HG03558 (cell line): ENCODE results near the gene ASAP2.
"Not testable (repeated sequence)": the region's sequence is repeated elsewhere in the genome, so short reads cannot be mapped to it uniquely, and the experiment has no call there.

ENCODE experiments used
- ATAC-seq: cut with Tn5 transposase; IDR thresholded peaks from one replicate; pipeline ENCODE4 v1.9.1; 2021; ENCODE audit warnings: moderate number of reproducible peaks; ENCODE audit not compliant: unreplicated experiment; ENCODE audit errors: extremely low read depth

The ASAP2 gene

DNA sequence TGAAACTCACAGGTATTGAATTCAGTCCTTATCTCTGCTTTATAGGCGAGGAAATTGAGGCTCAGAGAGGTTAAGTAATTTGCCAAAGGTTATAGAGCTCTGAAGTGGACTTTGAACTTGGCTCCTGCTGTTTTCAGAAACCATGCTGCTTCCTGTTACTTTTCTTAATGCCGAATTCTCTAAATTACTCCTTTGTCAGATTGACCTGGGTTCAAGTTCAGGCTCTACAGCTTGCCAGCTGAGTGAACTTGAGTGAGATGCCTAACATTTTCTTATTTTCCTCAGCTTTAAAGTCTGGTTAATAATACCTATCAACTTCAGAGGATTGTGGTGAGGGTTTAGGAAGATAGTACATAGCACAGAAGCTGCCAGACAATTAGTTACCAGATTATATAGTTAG lies 3.4 kb downstream of the ASAP2 start:
- no peak for ATAC-seq

DNA sequence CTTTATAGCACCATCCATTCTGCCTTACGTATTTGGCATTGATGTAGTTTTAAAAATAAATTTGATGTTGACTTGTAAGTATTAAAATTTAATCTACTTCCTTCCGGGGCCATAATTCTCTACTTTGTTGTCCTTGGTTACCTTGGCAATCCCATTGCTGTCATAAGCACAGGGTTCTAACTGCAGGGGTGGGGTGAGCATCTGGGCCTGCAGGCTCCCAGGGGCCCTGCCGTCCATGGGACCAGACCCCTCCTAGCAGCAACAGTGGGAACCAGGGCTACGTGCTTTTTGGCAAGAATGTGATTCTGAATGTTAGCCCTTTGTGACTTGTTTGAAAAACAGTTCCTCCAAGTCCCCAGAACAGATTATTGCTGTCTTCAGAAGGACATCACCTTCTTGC lies 4.9 kb downstream of the ASAP2 start:
- no peak for ATAC-seq

DNA sequence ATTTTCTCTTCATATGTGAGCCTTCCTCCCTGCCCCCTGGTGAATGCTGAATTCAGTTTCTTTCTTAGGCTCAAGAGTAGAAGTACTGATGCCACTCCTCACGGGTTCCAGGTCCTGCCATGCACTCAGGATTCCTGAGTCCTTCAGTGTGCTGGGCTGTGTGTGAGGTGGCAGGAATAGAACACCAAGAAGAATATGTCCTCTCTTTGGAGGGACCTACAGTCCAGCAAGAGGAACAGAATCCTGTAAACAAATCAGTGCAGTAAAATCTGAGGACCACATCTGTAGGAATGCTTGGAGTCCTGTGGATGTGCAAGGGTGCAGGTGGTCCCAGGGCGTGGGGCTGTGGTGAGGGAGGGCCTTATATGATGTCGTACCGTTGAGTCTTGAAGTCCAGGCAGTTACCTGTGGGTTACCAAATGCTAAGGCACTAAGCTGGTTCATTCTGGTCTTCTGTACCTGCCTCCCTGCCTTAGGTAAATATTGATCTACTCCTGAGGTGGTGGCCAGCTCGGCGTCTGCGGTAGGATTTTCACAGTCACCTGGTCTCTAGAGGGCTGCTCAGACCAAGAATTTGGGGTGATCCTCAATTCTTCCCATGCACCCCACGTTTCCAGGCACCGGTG lies 5.5 kb downstream of the ASAP2 start:
- no peak for ATAC-seq

DNA sequence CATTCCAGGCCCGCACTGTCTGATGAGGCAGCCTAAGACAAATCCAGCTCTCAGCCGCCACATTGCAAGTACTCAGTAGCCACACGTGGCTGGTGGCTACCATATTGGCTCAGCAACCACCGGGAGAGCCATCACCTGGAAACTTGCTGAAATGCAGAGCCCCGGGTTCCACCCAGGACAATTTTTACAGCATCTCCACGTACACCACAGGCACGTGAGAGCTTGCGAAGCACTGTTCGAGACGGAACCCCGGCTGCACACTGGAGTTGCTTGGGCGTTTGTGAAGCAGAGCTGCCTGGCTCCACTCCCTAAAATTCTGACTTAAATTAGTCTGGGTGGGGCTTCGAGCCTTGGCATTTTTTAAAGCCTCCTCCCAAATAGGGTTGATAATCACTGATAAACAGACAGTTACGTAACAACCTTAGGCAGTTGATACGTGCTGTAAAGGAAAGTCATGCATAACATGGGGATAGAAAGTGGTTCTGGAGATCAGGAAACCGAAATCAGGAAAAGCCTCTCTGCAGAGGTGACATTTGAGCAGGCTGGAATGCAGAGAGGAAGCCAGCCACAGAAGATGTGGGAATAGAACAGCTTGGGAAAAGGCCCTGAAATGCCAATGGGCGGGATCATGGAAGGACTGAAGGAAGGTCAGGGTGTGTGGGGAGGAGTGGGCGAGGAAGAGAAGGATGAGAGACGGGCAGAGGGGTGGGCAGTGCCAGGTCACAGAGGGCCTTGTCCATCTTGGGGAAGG lies 6.2 kb downstream of the ASAP2 start:
- no peak for ATAC-seq

DNA sequence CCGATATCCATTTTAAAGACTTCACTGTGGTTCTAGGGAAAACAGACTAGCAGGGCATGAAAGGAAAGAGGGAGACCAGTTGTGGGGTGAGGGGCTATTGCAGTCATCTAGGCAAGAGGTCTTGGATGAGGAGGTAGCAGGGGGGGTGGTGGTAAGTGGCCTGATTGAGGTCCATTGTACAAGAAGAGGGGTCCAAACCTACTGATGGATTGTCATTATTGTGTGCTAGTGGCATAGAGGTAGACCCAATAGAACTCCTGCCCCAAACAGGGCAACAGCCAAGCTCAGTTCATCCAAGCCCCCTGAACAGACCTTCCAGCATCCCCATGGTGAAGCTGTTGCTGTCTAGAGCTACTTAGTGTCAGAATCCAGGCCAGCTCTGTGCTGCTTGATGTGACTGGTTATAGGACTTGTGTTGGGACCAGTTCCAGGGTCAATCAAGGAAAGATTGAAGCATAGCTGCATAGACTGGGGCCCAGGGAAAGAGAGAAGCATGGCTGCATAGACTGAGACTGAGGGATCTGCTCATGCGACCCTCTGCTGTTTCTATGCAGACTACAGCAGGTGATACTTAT lies 7.0 kb downstream of the ASAP2 start:
- ATAC-seq = no peak

DNA sequence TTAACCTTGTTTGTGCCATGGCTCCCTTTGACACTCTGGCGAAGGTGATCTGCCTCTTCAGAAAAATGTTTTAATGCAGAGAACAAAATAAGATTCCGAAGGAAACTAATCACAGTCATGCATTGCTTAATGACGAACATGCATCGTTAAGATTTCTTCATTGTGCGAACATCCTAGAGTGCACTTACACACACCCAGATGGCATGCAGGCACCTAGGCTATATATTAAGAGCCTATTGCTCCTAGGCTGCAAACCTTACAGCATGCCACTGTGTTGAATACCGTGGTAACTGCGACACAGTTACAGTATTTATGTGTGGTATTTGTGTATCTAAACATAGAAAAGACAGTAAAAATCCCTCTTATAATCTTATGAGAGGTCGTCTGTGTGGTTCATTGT lies 8.3 kb downstream of the ASAP2 start:
- ATAC-seq = no peak

DNA sequence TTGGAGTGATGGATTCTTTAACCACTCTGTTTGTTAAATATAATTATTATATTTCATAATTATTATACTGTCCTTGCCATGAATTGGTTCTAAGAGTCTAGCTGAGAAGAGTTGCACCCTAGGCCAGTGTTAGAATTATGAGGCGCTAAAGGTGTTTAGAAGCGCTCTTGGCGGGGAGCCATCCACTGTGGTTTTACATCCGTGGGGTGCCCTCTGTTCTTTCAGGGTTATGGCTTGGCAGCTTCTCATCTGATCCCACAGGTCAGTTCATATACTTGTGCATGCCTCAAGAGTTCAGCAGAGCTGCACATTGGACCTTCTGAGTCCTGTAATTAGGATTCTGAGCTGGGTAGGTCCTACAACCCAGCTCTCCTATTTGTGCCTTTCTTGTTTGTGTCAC lies 9.1 kb downstream of the ASAP2 start:
- no peak for ATAC-seq

DNA sequence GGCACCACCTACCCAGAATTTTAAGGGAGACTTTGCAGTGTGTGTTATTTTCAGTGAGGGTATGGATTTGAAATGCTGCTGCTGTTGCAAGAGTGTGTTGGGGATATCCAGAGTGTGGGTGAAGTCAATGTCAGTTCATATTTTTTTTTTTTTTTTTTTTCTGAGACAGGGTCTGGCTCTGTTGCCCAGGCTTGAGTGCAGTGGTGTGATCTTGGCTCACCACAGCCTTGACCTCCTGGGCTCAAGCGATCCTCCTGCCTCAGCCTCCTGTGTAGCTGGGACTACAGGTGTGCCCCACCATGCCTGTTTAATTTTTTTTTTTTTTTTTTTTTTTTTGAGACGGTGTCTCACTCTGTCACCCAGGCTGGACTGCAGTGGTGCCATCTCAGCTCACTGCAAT lies 9.5 kb downstream of the ASAP2 start:
- ATAC-seq = not testable (repeated sequence)

DNA sequence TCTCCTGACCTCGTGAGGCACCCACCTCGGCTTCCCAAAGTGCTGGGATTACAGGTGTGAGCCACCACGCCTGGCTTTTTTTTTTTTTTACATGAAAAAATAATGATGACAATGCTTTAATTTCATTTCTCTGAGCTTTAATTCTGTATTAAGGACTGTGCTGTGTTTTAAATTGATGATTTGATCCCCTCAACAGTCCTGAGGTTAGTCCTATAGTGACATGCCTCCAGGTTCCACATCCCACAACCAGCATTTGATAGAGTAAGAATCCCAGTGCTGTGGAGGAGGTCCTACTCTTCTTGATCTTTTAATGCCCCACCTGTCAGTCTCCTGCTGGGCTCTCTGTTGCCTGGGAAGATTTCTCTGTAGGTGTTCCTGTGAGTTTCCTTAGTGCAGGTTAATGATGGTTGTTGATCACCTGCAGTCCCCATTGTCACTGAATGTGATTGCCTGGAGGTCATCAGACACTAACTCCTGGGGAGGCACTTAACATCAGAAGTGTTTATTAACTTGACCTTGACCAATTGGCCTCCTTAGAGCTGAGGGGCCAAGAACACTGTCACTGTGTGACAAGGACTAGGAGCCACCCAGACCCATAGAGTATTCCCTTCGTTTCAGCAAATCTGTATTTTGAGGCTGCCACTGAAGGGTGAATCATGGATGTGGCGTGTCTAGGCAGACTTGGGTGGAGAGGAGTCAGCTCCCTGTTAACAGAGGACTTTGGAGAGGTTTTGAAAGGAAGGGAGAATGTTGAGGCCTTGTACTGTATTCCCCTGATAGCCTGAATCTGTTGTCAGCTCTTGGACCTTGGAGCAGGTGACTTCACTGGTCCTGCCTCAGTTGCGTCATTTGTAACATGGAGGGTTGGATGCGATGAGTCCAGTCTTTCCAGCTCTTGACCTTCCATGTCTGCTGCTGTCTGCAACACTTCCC lies 11.5 kb downstream of the ASAP2 start:
- ATAC-seq = no peak

DNA sequence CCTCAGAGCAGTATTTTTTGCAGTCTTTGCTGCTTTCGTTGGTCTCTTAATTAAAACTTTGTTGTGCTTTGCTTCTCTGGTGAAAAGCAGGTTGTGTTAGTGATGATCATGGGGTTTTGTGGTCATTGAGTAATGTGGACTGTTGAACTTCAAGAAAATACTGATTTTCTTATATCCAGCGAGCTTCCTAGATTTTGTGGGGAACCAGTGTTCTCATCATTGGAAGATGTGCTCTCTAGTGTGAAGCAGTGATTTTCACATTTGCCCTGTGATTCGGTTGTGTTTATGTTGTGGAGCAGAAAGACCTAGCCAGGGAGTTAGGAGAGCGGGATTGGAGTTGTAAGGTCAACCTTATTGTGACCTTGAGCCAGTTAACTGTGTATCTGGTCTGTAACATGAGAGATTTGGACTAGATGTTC lies 12.4 kb downstream of the ASAP2 start:
- ATAC-seq = no peak

DNA sequence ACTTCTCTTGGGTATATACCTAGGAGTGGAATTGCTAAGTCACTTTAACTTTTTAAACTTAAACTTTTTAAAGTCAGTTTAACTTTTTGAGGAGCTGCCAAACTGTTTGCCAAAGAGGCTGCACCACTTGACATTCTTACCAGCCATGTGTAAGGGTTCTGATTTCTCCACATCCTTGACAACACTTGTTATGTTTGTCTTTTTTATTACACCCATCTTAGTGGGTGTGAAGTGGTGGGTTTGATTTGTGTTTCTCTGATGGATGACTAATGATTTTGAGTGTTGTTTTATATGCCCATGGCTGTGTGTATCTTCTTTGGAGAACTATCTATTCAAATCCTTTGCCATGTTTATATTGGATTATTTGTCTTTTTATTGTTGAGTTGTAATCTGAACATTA lies 13.6 kb downstream of the ASAP2 start:
- ATAC-seq = no peak

DNA sequence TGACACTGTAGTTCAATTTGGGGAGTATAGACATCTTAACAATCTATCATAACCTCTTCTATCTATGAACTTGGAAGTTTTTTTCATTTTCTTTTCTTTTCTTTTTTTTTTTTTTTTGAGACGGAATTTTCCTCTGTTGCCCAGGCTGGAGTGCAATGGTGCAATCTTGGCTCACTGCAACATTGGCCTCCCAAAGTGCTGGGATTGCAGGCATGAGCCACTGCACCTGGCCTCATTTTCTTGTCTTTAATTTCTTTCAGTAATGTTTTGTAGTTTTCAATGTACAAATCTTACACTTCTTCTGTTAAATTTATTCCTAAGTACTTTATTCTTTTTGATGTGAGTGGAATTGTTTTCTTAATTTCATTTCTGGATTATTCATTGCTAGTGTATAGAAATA lies 14.6 kb downstream of the ASAP2 start:
- no peak for ATAC-seq

DNA sequence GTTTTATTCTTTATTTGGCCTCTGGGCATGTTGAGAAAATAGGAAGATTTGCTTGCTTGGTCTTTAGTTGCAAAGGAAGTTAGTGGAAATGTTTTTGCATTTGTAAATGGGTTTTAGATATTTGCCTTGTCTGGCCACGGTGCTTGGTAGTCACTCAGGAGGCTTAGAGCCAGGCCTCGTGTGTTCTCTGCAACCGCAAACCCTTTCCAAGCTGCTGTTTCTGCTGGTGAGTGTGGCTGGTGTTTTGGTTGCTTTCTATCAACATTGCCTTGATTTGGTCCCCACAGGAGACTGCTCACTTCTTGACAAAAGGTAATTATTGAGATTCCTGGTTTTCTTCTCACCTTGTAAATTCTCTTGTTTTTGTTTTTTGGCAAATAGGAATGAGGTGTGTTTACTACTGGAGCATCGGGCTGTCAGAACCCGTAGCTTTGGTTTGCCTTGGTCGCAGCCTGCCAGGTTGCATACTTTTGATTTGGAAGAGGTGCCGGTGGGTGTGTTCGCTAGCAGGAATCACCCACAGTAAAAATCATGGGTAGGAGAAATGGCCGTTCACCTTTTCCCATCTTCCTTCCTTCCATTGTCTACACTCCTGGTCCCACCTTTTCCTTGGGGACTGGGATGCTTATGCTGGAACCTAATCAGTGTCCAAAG lies 15.8 kb downstream of the ASAP2 start:
- no peak for ATAC-seq

DNA sequence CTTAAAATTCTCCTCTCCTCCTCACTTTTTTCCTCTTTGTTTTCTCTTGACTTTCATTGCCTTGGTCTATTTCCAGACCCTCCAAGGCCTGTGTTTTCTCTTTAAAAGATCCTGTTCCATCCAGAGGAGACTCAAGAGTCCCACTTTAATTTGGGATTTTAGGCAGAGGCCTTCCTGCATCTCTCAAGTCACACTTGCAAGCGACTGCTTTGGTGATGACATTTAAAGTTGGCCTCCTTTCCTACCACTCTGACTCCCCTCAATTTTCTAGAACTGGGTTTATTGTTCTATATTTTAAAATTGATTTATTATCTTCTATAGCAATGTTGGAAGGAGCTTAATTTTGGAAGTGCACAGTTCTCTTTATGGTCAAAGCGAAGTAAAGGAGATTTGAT lies 16.3 kb downstream of the ASAP2 start:
- no peak for ATAC-seq

DNA sequence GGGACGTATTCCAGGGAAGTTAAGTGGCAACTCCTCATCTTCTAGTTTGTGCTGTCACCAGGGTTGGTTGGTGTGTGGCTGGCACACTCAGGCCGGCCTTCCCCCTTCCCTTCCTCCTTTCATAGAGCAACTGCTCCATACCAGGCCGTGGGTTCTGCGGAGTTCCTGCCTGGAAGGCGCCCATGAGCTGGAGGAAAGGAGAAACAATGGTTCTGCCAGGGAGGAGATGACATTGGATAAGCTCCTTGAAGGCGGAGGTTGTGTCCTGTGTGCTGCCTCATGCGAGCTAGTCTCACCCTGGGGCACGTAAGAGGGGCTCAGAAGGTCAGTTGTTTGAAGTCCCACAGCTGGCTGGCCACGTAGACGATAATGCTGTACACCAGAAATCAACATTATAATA lies 19.2 kb downstream of the ASAP2 start:
- no peak for ATAC-seq

DNA sequence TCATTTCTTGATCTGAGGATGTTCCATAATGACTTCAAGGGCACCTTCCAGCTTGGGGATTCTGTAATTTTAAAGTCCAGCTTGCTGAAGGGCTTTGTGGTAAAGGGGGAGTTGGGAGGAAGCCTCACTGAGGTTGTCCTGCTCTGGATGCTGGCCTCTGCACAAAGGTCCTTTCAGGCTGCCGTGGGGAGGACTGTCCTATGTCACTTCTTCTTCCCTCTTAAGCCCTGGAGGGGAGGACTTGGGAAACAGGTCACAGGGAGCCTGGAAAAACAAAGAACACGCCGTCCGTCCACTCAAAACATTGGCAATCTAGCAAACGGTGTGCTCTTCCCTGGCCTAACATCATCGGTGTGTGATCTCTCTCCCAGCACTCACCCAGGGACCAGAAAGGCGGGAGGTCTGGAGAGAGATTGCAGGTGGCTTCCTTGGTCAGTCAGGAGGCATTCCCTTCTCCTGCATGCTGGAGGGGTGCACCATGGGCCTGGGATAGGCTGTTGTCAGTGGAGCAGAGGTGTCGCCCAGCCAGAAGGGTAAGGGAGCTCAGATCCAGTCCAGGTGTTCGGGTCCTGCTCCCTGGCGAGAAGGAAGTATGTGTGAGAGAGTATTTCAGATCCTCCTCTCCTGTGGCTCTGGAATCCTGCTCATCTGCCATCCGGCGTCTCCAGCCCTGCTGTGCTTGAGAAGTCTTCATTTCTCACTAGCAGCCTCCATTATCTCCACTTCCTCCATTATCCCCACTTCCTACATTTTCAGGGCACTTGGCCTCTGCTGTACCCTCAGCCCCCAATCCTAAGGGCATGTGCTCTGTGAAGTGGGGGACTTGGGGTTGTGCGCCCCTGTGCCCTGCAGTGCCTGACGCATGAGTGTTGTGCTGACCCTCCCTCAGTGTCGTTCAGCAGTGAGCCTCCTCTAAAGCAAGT lies 20.1 kb downstream of the ASAP2 start:
- no peak for ATAC-seq

DNA sequence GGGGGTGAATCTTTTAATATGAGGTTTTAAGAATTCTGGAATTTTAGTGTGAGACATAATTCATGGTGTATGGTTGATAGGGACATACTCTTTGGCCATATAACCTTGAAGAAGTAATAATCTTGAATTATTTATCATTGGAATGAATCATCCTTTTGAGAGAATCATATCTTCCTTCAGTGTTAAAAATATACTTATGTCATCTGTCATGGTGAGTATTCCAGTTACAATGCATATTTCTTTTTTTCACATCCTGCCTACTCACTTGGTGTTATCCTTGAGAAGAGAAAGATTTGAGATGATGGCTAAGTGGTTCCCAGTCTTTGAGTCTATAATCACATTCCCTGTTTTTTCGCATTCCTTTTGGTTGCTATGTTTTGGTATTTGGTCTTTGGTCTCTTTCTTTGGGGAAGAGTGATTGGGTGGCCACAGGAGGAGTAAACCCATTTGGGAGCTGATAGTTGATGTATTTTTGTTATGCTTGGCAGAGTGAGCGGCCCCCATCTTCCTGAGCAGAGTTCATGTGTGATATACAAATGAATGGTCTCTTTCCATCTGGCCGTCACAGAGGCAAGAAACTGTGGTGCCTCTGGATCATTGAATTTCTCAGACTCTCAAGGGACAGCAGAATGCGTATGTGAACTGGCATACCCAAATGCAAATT lies 21.6 kb downstream of the ASAP2 start:
- ATAC-seq = no peak

DNA sequence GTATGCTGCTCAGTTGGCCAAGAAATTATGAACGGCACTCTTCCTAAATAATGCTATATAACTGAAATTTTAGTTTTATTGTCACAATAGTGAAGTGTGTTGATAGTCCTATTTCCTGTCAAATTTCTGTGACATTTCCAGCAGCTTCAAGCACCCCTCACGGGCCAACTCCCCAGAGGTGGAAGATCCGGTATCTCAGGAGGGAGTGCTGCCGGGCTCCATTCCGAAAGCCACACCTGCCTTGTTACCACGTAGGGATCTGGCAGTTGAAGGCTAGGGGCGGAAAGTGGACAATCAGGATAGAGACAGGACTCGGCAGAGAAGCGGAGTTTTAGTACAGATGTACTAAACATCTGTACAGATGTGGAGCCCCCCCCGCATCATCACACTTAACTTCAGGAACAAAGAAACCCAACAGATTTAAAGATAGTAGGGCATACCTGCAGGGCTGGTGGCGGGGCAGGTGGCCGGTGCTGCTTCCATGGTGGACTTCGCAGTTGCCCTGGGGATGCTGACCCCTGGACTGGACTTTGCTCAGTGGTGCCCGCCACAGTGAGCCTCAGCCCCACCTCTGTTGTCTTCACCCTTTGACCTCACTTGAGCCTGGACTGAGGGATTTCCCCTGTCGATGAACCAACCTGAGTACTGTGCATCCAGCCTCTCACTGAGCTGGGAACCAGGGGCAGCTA lies 22.3 kb downstream of the ASAP2 start:
- no peak for ATAC-seq
